CD4-positive, alpha-beta T cell (primary cell): ENCODE measurements around the gene BOLL. TPM values are rescaled to one million over a fixed set of nuclear protein-coding genes. Genes with fewer than 3 reads are reported as not detected.
A peak's percentile ranks its signal among the peaks of the same experiment; 100 is the strongest.

Experiments used
- ATAC-seq: fragments of 200-7000 bp; cut with Tn5 transposase; one replicate; pipeline ENCODE4 v1.10.0; 2022; ENCODE audit warnings: mild to moderate bottlenecking; ENCODE audit not compliant: poor library complexity
- CTCF ChIA-PET: fragments of 350-600 bp; sonication (Branson Sonifier 250); formaldehyde crosslinking; loops from one replicate; lab custom pipeline; 2021; ENCODE audit warnings: antibody characterized with exemption, inconsistent platforms; lab: Charles Lee
- POLR2A ChIA-PET: fragments of 350-600 bp; sonication (Branson Sonifier 250); formaldehyde crosslinking; loops from one replicate; lab custom pipeline; 2021; ENCODE audit warnings: antibody characterized with exemption, inconsistent platforms; lab: Charles Lee
- DNase-seq, 14 experiments: peaks; one replicate each; pipeline ENCODE4 v3.0.0-alpha.2; 2013 to 2020; ENCODE audit warnings: mixed read lengths in 2 of 14
- H3K27ac ChIP-seq, 2 donors: one replicate each; pipeline versions ENCODE4 v1.5.1 to v1.7.0; 2013; ENCODE audit warnings: low read length in 2 of 2, low read depth in 1 of 2, mild to moderate bottlenecking in 1 of 2
- H3K27me3 ChIP-seq, 2 experiments: 1 replicate in 1 of 2; 2 replicates in 1 of 2; pipeline versions ENCODE4 v1.6.1 to v1.7.0; 2013; ENCODE audit warnings: low read length in 2 of 2, control low read depth in 1 of 2, mild to moderate bottlenecking in 1 of 2, moderate library complexity in 1 of 2; ENCODE audit not compliant: insufficient read depth in 2 of 2, control insufficient read depth in 1 of 2
- H3K36me3 ChIP-seq: one replicate; pipeline ENCODE4 v1.6.1; 2013; ENCODE audit warnings: low read length, control low read depth; ENCODE audit not compliant: insufficient read depth
- H3K4me1 ChIP-seq: one replicate; pipeline ENCODE4 v1.6.1; 2013; ENCODE audit warnings: low read length, control low read depth; ENCODE audit not compliant: insufficient read depth
- H3K4me3 ChIP-seq: one replicate; pipeline ENCODE4 v1.5.1; 2013; ENCODE audit warnings: mild to moderate bottlenecking, low read length, moderate library complexity
- H3K9me3 ChIP-seq, 2 experiments: 1 replicate in 1 of 2; 2 replicates in 1 of 2; pipeline versions ENCODE4 v1.6.1 to v1.7.0; 2013; ENCODE audit warnings: low read length in 2 of 2, mild to moderate bottlenecking in 2 of 2, control low read depth in 1 of 2, moderate library complexity in 1 of 2; ENCODE audit not compliant: control insufficient read depth in 1 of 2, insufficient read depth in 1 of 2
- H3K27ac Mint-ChIP-seq: one replicate; pipeline ENCODE4 v1.8.0; 2020; ENCODE audit warnings: mixed read lengths
- H3K27me3 Mint-ChIP-seq: one replicate; pipeline ENCODE4 v1.8.0; 2021; ENCODE audit warnings: mixed read lengths
- H3K36me3 Mint-ChIP-seq: one replicate; pipeline ENCODE4 v1.8.0; 2021; ENCODE audit warnings: low read depth, mixed read lengths
- H3K4me1 Mint-ChIP-seq: one replicate; pipeline ENCODE4 v1.8.0; 2021; ENCODE audit warnings: low read depth, mixed read lengths
- H3K4me3 Mint-ChIP-seq: one replicate; pipeline ENCODE4 v1.8.0; 2020; ENCODE audit warnings: mild to moderate bottlenecking, mixed read lengths
- H3K9me3 Mint-ChIP-seq: one replicate; pipeline ENCODE4 v1.8.0; 2020; ENCODE audit warnings: mixed read lengths
- CTCF ChIP-seq: fragments of 200-600 bp; IDR thresholded peaks from one replicate; pipeline ENCODE4 v1.8.0; 2022; ENCODE audit warnings: antibody characterized with exemption, mild to moderate bottlenecking
- intact Hi-C, 2 experiments: fragments of 100-400 bp; cut with DNase I in 1 of 2; cut with micrococcal nuclease in 1 of 2; formaldehyde crosslinking; loops; one replicate each; pipeline versions ENCODE4 v1.15.1 to v1.9.0; 2023 to 2025; cut with DNase I, micrococcal nuclease
- total RNA-seq, 174 experiments: library from RNA in 2 of 174; stranded (reverse) in 2 of 174; gene quantifications; one replicate each; pipeline ENCODE4 v1.2.3 and lab custom pipeline; 2021 to 2026

The BOLL gene
- total RNA-seq, 2 experiments from 2014 or later, result not detected

DNA sequence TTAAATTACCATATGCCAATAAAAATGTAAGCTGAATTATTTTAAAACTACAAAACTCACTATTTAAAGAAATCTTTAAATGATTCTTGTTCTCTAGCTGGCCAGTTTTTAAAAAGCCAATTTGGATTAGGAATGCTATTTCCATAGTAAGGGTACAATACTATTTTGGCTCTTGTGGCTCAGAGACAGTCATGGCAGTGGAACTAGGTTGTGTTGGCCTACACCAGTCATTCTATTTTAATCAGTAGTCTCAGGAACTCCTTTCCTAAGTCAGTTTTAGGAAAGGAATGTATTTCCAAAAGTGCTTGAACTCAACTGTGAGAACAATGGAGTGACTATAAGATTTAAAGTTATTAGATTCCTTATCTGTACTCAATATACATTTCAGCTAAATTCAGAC lies 5.9 kb downstream of the BOLL start:
- no peaks in the 10 kb centered on the region for H3K4me1 Mint-ChIP-seq
- no peaks in the 10 kb centered on the region for H3K9me3 Mint-ChIP-seq
- H3K36me3 Mint-ChIP-seq, result no peaks in the 10 kb centered on the region
- ATAC-seq (no peak), DNase-seq (no peak)
- Histone ChIP-seq H3K9me3 (no peaks in the 10 kb centered on the region), H3K36me3 (no peaks in the 10 kb centered on the region), H3K4me1 (no peaks in the 10 kb centered on the region), H3K4me3 (no peak overlapping the region), H3K27ac (no peak overlapping the region), H3K27me3 (no peaks in the 10 kb centered on the region)
- intact Hi-C loops, result loop anchor here (2.0 to 10.0 kb wide), 6 partner anchors 72 to 1027 kb away; partner anchors contain the start of genes MARS2 (in 1 of the 2) and SF3B1 (in 1 of the 2)
- H3K27ac Mint-ChIP-seq, result no peak overlapping the region
- peaks cover 18% of the 10 kb centered on the region for H3K27me3 Mint-ChIP-seq
- TF ChIP-seq CTCF, result no peak
- H3K4me3 Mint-ChIP-seq, result no peak overlapping the region
- CTCF ChIA-PET, result no interaction called here
- POLR2A ChIA-PET, result interaction anchor here (2.4 kb wide), 1 partner anchor 74 kb away, joined by 5 read pairs; the partner anchor contains the start of gene MARS2

GRCh38 chr2:197777823-197778407 lies 7.2 kb downstream of the BOLL start:
- H3K36me3 Mint-ChIP-seq, result no peaks in the 10 kb centered on the region
- Histone ChIP-seq H3K36me3 (no peaks in the 10 kb centered on the region), H3K9me3 (no peaks in the 10 kb centered on the region), H3K4me3 (no peak overlapping the region), H3K27ac (no peak overlapping the region), H3K27me3 (no peaks in the 10 kb centered on the region), H3K4me1 (no peaks in the 10 kb centered on the region)
- intact Hi-C loops, result loop anchor here (2.0 to 10.0 kb wide), 6 partner anchors 71 to 1026 kb away; partner anchors contain the start of genes MARS2 (in 1 of the 2) and SF3B1 (in 1 of the 2)
- H3K4me3 Mint-ChIP-seq, result no peak overlapping the region
- peaks cover 18% of the 10 kb centered on the region for H3K27me3 Mint-ChIP-seq
- peak; percentile 89 for TF ChIP-seq CTCF
- DNase-seq (peak in 4 of 14 experiments; percentile 46 to 58 (median 50)), ATAC-seq (no peak)
- POLR2A ChIA-PET, result no interaction called here
- no peaks in the 10 kb centered on the region for H3K4me1 Mint-ChIP-seq
- H3K9me3 Mint-ChIP-seq, result no peaks in the 10 kb centered on the region
- H3K27ac Mint-ChIP-seq, result no peak overlapping the region
- CTCF ChIA-PET, result interaction anchor here (1.1 kb wide), 1 partner anchor 519 kb away, joined by 4 read pairs; no protein-coding TSS in a partner anchor

DNA sequence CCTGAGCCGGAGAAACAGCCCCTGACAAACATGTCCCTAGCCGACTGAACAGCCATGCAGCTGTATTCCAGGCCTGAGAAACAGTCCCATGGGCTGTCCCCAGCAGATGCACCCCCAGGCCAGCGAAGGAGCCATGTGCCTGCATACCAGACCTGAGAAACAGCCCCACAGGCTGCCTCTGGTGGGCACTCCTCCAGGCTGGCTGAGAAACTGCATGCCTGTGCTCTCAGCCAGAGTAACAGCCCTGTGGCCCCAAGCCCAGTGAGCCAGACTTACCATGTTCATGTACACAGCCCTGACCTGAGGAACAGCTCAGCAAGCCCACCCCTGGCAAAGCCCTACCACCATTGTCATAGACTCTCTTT lies 24.8 kb downstream of the BOLL start:
- Histone ChIP-seq H3K27me3 (peaks cover 0 to 9% of the 10 kb centered on the region in 2 experiments), H3K9me3 (peaks cover 14 to 16% of the 10 kb centered on the region in 2 experiments), H3K4me3 (no peak overlapping the region), H3K4me1 (no peaks in the 10 kb centered on the region), H3K36me3 (no peaks in the 10 kb centered on the region), H3K27ac (no peak overlapping the region)
- DNase-seq, result no peak
- Mint-ChIP-seq H3K27ac (no peak overlapping the region), H3K9me3 (peaks cover 12% of the 10 kb centered on the region), H3K36me3 (no peaks in the 10 kb centered on the region), H3K4me3 (no peak overlapping the region), H3K27me3 (peaks cover 23% of the 10 kb centered on the region), H3K4me1 (no peaks in the 10 kb centered on the region)
- ATAC-seq, result no peak
- CTCF ChIA-PET, result no interaction called here
- POLR2A ChIA-PET, result no interaction called here
- intact Hi-C loops, result no loop called here
- no peak for TF ChIP-seq CTCF
